HCT116 (cell line): ENCODE measurements around the gene BCO2. TPM values are rescaled to one million over a fixed set of nuclear protein-coding genes. Genes with fewer than 3 reads are reported as not detected.

Source experiments
- ATAC-seq: fragments of 200-7000 bp; cut with Tn5 transposase; 2 replicates; pipeline ENCODE4 v1.9.1; 2020; ENCODE audit warnings: mild to moderate bottlenecking, moderate library complexity
- BruUV-seq: library from RNA; stranded (reverse); fragments of 400-500 nt; replicated peaks from 2 replicates; lab custom pipeline; 2021; lab: Mats Ljungman, UMichigan
- CTCF ChIA-PET: fragments of 300-600 bp; sonication (Branson Sonifier 250); formaldehyde crosslinking; loops from one replicate; lab custom pipeline; 2021; ENCODE audit warnings: antibody characterized with exemption; lab: Charles Lee
- POLR2A ChIA-PET: fragments of 300-600, 350-600 bp; sonication (Branson Sonifier 250); formaldehyde crosslinking; loops from one replicate; lab custom pipeline; 2021; ENCODE audit warnings: antibody characterized with exemption; lab: Charles Lee
- RAD21 ChIA-PET, 2 experiments: fragments of 300-600 bp; sonication (Branson Sonifier 250); formaldehyde crosslinking; loops; one replicate each; lab custom pipeline; 2023; ENCODE audit warnings: low total read pairs in 2 of 2; ENCODE audit not compliant: uncharacterized antibody in 2 of 2, unreplicated experiment in 2 of 2, low non-redundant PET in 1 of 2; lab: Charles Lee
- DNase-seq: peaks from one replicate; pipeline ENCODE4 v3.0.0-alpha.2; 2010; ENCODE audit warnings: low read depth, low spot score
- H2AFZ ChIP-seq: fragments of 200-600 bp; shearing (Covaris generic), sonication (generic); 2 replicates; pipeline ENCODE4 v1.6.1; 2017; ENCODE audit warnings: low read depth, mixed run types, mixed read lengths, antibody characterized with exemption, low read length; ENCODE audit not compliant: poor library complexity, severe bottlenecking
- H3K27ac ChIP-seq: 2 replicates; pipeline ENCODE4 v1.5.1; 2012; ENCODE audit warnings: low read depth, low read length
- H3K27me3 ChIP-seq: fragments of 200-600 bp; sonication (generic); 2 replicates; pipeline ENCODE4 v1.6.1; 2016; ENCODE audit warnings: mixed run types, low read length, mixed read lengths; ENCODE audit not compliant: insufficient read depth
- H3K36me3 ChIP-seq, 2 experiments: fragments of 200-500 bp in 1 of 2; fragments of 200-600 bp in 1 of 2; sonication (Bioruptor generic) in 1 of 2; sonication (generic) in 1 of 2; 2 replicates each; pipeline versions ENCODE4 v1.5.1 to v1.6.1; 2014 to 2016; ENCODE audit warnings: low read length in 2 of 2, inconsistent platforms in 1 of 2, mixed read lengths in 1 of 2, mixed run types in 1 of 2; ENCODE audit not compliant: insufficient read depth in 2 of 2, control insufficient read depth in 1 of 2
- H3K4me1 ChIP-seq, 2 experiments: fragments of 200-600 bp in 1 of 2; sonication (generic) in 1 of 2; 2 replicates each; pipeline versions ENCODE4 v1.5.1 to v1.6.1; 2012 to 2017; ENCODE audit warnings: low read length in 2 of 2, inconsistent platforms in 1 of 2, mild to moderate bottlenecking in 1 of 2, mixed read lengths in 1 of 2, mixed run types in 1 of 2, moderate library complexity in 1 of 2; ENCODE audit not compliant: insufficient read depth in 2 of 2, control insufficient read depth in 1 of 2
- H3K4me2 ChIP-seq: fragments of 200-600 bp; sonication (generic); 2 replicates; pipeline ENCODE4 v1.6.1; 2017; ENCODE audit warnings: mixed run types, low read length, mixed read lengths
- H3K4me3 ChIP-seq, 2 experiments: fragments of 200-600 bp in 1 of 2; sonication (generic) in 1 of 2; replicated peaks in 1 of 2; 2 replicates each; pipeline ENCODE4 v1.5.1; 2011 to 2016; ENCODE audit warnings: low read length in 2 of 2, control low read depth in 1 of 2, low read depth in 1 of 2, mild to moderate bottlenecking in 1 of 2, mixed read lengths in 1 of 2, mixed run types in 1 of 2
- H3K79me2 ChIP-seq: fragments of 200-600 bp; sonication (generic); 2 replicates; pipeline ENCODE4 v1.6.1; 2017; ENCODE audit warnings: mild to moderate bottlenecking, mixed run types, low read length, moderate library complexity, mixed read lengths; ENCODE audit not compliant: insufficient read depth
- H3K9ac ChIP-seq: fragments of 200-600 bp; sonication (generic); 2 replicates; pipeline ENCODE4 v1.6.1; 2016; ENCODE audit warnings: low read length, mixed read lengths
- H3K9me2 ChIP-seq: fragments of 200-600 bp; sonication (generic), shearing (Covaris generic); 2 replicates; pipeline ENCODE4 v1.6.1; 2017; ENCODE audit warnings: mixed run types, mild to moderate bottlenecking, moderate library complexity; ENCODE audit not compliant: insufficient read depth
- H3K9me3 ChIP-seq, 2 experiments: fragments of 200-500 bp in 1 of 2; fragments of 200-600 bp in 1 of 2; sonication (Bioruptor generic) in 1 of 2; sonication (generic) in 1 of 2; 2 replicates each; pipeline ENCODE4 v1.6.1; 2014 to 2017; ENCODE audit warnings: low read length in 2 of 2, mixed read lengths in 2 of 2, inconsistent platforms in 1 of 2, low read depth in 1 of 2, mild to moderate bottlenecking in 1 of 2, mixed run types in 1 of 2, moderate library complexity in 1 of 2; ENCODE audit not compliant: control insufficient read depth in 1 of 2, insufficient read depth in 1 of 2
- H4K20me1 ChIP-seq: fragments of 200-600 bp; sonication (generic), shearing (Covaris generic); 2 replicates; pipeline ENCODE4 v1.6.1; 2017; ENCODE audit warnings: mixed run types, mild to moderate bottlenecking, moderate library complexity; ENCODE audit not compliant: insufficient read depth
- ATF3 ChIP-seq: IDR thresholded peaks from 2 replicates; pipeline ENCODE4 v1.6.1; 2012
- CBX3 ChIP-seq: IDR thresholded peaks from 2 replicates; pipeline ENCODE4 v1.6.1; 2012; ENCODE audit warnings: low read depth
- CTCF ChIP-seq, 3 experiments: fragments of 200-600 bp in 1 of 3; sonication (generic) in 1 of 3; IDR thresholded peaks in 2 of 3; conservative IDR thresholded peaks in 1 of 3; 2 replicates each; pipeline ENCODE4 v1.5.1; 2012 to 2017; ENCODE audit warnings: low read depth in 2 of 3, low read length in 2 of 3, antibody characterized with exemption in 1 of 3, borderline replicate concordance in 1 of 3, control low read depth in 1 of 3, mild to moderate bottlenecking in 1 of 3, mixed read lengths in 1 of 3, mixed run types in 1 of 3, moderate library complexity in 1 of 3; ENCODE audit not compliant: insufficient read depth in 1 of 3
- EGR1 ChIP-seq: IDR thresholded peaks from 2 replicates; pipeline ENCODE4 v1.6.1; 2012; ENCODE audit warnings: low read depth
- ELF1 ChIP-seq: IDR thresholded peaks from 2 replicates; pipeline ENCODE4 v1.6.1; 2012; ENCODE audit warnings: low read depth, borderline replicate concordance
- EZH2 ChIP-seq: fragments of 200-600 bp; sonication (generic); IDR thresholded peaks from 2 replicates; pipeline ENCODE4 v1.6.1; 2017; ENCODE audit warnings: antibody characterized with exemption, mixed run types
- FOSL1 ChIP-seq: IDR thresholded peaks from 2 replicates; pipeline ENCODE4 v1.6.1; 2012; ENCODE audit warnings: low read depth
- JUND ChIP-seq: IDR thresholded peaks from 2 replicates; pipeline ENCODE4 v1.6.1; 2012
- POLR2AphosphoS5 ChIP-seq: IDR thresholded peaks from 2 replicates; pipeline ENCODE4 v1.6.1; 2011; ENCODE audit warnings: mild to moderate bottlenecking, low read depth, low read length, moderate library complexity
- RAD21 ChIP-seq: IDR thresholded peaks from 2 replicates; pipeline ENCODE4 v1.6.1; 2012; ENCODE audit warnings: low read depth, mild to moderate bottlenecking
- SP1 ChIP-seq: IDR thresholded peaks from 2 replicates; pipeline ENCODE4 v1.6.1; 2012; ENCODE audit warnings: low read depth
- TCF7L2 ChIP-seq: IDR thresholded peaks from 2 replicates; pipeline ENCODE4 v1.7.0; 2011; ENCODE audit warnings: borderline replicate concordance, inconsistent platforms; ENCODE audit not compliant: insufficient read depth, insufficient read length; ENCODE audit errors: extremely low read depth
- ZBTB33 ChIP-seq: IDR thresholded peaks from 2 replicates; pipeline ENCODE4 v1.6.1; 2011; ENCODE audit warnings: mild to moderate bottlenecking, low read length, moderate library complexity; ENCODE audit not compliant: insufficient replicate concordance; ENCODE audit errors: extremely low read depth
- ZFX ChIP-seq: fragments of 450-650 bp; IDR thresholded peaks from 2 replicates; pipeline ENCODE4 v1.6.1; 2017
- intact Hi-C: fragments of 100-400 bp; cut with micrococcal nuclease; formaldehyde crosslinking; loops from 2 replicates; pipeline ENCODE4 v1.10.0; 2022
- total RNA-seq: library from RNA; stranded (reverse); gene quantifications from one replicate; pipeline ENCODE4 v1.2.1, GENCODE V29; 2021; ENCODE audit not compliant: unreplicated experiment
- TF ChIP-seq, protein P1 (sequence below): IDR thresholded peaks from 2 replicates; pipeline ENCODE4 v1.6.1; 2012; ENCODE audit warnings: low read depth

Gene BCO2
- total RNA-seq, 1 experiment from 2014 or later: 4.0 TPM

- CTCF ChIA-PET: no interaction called here
- RAD21 ChIA-PET: no interaction called here
- H3K9ac ChIP-seq: no peak overlapping the region
- no peaks in the 10 kb centered on the region for H4K20me1 ChIP-seq
- TF ChIP-seq TCF7L2 (no peak), ELF1 (no peak), JUND (no peak), ZBTB33 (no peak), CBX3 (no peak), ZFX (no peak), ATF3 (no peak), POLR2AphosphoS5 (no peak), CTCF (IDR thresholded peaks at IDR 0.05 in 2 of 3, conservative IDR thresholded peaks at IDR 0.05 in 1 of 3; ENCODE audit: borderline replicate concordance in 1 of 3, insufficient read depth in 1 of 3, low read depth in 2 of 3, low read length in 2 of 3) (no peak), FOSL1 (no peak), EGR1 (no peak), EZH2 (no peak), RAD21 (no peak), SP1 (no peak)
- TF ChIP-seq, protein P1, sequence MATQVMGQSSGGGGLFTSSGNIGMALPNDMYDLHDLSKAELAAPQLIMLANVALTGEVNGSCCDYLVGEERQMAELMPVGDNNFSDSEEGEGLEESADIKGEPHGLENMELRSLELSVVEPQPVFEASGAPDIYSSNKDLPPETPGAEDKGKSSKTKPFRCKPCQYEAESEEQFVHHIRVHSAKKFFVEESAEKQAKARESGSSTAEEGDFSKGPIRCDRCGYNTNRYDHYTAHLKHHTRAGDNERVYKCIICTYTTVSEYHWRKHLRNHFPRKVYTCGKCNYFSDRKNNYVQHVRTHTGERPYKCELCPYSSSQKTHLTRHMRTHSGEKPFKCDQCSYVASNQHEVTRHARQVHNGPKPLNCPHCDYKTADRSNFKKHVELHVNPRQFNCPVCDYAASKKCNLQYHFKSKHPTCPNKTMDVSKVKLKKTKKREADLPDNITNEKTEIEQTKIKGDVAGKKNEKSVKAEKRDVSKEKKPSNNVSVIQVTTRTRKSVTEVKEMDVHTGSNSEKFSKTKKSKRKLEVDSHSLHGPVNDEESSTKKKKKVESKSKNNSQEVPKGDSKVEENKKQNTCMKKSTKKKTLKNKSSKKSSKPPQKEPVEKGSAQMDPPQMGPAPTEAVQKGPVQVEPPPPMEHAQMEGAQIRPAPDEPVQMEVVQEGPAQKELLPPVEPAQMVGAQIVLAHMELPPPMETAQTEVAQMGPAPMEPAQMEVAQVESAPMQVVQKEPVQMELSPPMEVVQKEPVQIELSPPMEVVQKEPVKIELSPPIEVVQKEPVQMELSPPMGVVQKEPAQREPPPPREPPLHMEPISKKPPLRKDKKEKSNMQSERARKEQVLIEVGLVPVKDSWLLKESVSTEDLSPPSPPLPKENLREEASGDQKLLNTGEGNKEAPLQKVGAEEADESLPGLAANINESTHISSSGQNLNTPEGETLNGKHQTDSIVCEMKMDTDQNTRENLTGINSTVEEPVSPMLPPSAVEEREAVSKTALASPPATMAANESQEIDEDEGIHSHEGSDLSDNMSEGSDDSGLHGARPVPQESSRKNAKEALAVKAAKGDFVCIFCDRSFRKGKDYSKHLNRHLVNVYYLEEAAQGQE: no peak
- no peak overlapping the region for H3K4me2 ChIP-seq
- H3K27me3 ChIP-seq: no peaks in the 10 kb centered on the region
- DNase-seq (no peak), ATAC-seq (no peak)
- BruUV-seq: no TSS peak
- no peak overlapping the region for H2AFZ ChIP-seq
- no peaks in the 10 kb centered on the region for H3K9me3 ChIP-seq
- H3K4me1 ChIP-seq: no peaks in the 10 kb centered on the region
- no peaks in the 10 kb centered on the region for H3K9me2 ChIP-seq
- intact Hi-C loops: no loop called here
- POLR2A ChIA-PET: no interaction called here
- no peak overlapping the region for H3K27ac ChIP-seq
- no peaks in the 10 kb centered on the region for H3K79me2 ChIP-seq
- no peaks in the 10 kb centered on the region for H3K36me3 ChIP-seq
- H3K4me3 ChIP-seq: no peak overlapping the region
Observed at GRCh38 chr11:112255067-112255720, 79.9 kb downstream of the BCO2 start.
